Body of pancreas (tissue), 4 donors: ENCODE results near the gene ANGEL2.
"Not testable (repeated sequence)": the region's sequence is repeated elsewhere in the genome, so short reads cannot be mapped to it uniquely, and the experiment has no call there.

Experiments used
- CTCF ChIP-seq, 7 experiments: fragments of 450-650 bp in 4 of 7; fragments of 200-600 bp in 3 of 7; sonication (generic) in 3 of 7; IDR thresholded peaks; one replicate each; pipeline ENCODE4 v1.5.1; 2016 to 2019; ENCODE audit warnings: antibody characterized with exemption in 7 of 7
- POLR2A ChIP-seq, 3 donors: fragments of 450-650 bp; IDR thresholded peaks; one replicate each; pipeline ENCODE4 v1.6.1; 2016; ENCODE audit warnings: antibody characterized with exemption in 3 of 3, mild to moderate bottlenecking in 2 of 3

DNA sequence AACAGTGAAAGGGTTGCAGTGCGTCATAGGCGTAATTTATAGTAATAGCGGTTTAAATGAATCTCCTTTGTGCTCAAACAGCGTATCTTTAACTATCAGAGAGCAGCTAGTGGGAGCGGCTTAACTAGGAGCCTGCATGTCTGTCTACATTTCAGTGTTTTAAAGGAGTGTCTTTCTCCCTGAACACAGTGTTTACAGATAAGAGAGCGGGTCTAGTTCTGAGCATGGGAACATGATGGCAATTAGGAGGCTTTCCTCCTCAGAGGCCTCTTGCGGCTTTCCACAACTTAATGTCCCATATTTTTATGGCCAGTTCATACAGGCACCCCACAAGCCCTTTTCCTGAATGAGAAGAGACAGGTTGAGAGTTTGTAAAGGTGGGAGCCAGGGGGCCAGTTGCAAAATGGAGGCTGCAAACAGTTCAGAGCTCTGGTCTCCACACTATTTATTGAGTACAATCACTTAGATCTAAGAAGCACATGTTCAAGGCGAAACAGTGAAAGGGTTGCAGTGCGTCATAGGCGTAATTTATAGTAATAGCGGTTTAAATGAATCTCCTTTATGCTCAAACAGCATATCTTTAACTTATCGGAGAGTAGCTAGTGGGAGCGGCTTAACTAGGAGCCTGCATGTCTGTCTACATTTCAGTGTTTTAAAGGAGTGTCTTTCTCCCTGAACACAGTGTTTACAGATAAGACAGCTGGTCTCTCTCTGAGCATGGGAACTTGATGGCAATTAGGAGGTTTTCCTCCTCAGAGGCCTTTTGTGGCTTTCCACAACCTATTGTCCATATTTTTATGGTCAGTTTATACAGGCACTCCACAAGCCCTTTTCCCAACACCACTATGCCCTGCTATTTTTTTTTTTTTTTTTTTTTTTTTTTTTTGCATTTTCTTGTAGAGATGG lies 29.9 kb upstream of the ANGEL2 start:
- not testable (repeated sequence) for TF ChIP-seq CTCF, POLR2A (IDR thresholded peaks at IDR 0.05)
